HG02642 (cell line): Measurements from ENCODE around the gene XPC.
"Not testable (repeated sequence)": the region's sequence is repeated elsewhere in the genome, so short reads cannot be mapped to it uniquely, and the experiment has no call there.

Experiments
- ATAC-seq: cut with Tn5 transposase; IDR thresholded peaks from one replicate; pipeline ENCODE4 v1.9.1; 2021; ENCODE audit warnings: mild to moderate bottlenecking; ENCODE audit not compliant: unreplicated experiment, poor library complexity

XPC gene

GRCh38 chr3:14178247-14179113 is at the start of gene XPC, which contains the start of gene LSM3:
Gene XPC (minus strand): TSS chr3:14178601. CDS start chr3:14178568, 33 bp downstream.
Gene LSM3 (plus strand): TSS chr3:14178817. CDS start chr3:14178861, 44 bp downstream.
- ATAC-seq, result peak; percentile 94

GRCh38 chr3:14227856-14228255 is 49.5 kb upstream of the XPC start:
- no peak for ATAC-seq

DNA sequence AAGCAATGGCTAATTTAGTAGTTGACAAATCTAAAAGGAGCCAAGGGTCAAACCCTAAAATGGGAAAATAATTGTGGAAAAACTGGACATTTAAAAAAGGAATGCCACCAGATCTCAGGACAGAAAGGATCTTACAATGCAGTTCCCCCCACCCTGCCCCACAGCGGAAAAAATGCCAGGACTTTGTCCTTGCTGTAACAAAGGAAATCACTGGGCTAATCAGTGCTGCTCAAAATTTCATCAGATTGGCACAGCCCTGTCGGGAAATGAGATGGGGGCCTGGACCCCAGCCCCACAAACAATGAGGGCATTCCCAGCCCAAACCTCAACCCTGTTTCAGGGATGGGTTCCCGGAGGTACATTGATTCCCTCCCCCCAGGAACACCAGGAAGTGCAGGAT is 48.0 kb upstream of the XPC start:
- ATAC-seq, result not testable (repeated sequence)

GRCh38 chr3:14225421-14225820 is 47.0 kb upstream of the XPC start:
- ATAC-seq, result peak; percentile 69

GRCh38 chr3:14224895-14225294 is 46.5 kb upstream of the XPC start:
- ATAC-seq, result no peak

DNA sequence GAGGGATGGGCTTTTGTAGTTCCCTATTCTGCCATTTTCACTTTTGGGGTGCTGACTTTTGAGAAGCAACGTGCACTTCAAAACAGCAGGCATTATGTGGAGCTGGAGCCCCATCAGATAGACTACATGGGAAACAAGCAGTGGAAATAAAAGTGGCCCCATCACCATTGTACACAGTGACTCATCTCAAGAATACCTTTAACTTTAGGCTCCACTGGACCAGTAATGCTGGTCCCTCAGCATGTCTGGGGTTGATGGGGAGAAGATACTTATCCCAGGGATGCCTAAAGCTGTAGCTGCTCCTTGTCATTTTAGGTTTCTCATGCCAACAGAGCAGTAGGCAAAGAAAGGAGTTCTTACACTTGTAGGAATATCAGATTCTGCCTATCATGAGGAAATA is 45.2 kb upstream of the XPC start:
- no peak for ATAC-seq

GRCh38 chr3:14222900-14223594 is 44.6 kb upstream of the XPC start:
- ATAC-seq, result peak; percentile 46

- ATAC-seq, result no peak
These were observed 44.1 kb upstream of the XPC start for GRCh38 chr3:14222457-14222856.

- ATAC-seq, result no peak
These were observed 43.5 kb upstream of the XPC start for GRCh38 chr3:14221902-14222301.

- ATAC-seq, result no peak
These were observed 42.5 kb upstream of the XPC start for GRCh38 chr3:14220933-14221332.

GRCh38 chr3:14218355-14218754 is 40.0 kb upstream of the XPC start:
- no peak for ATAC-seq

- ATAC-seq, result peak; percentile 70
These were observed 38.1 kb upstream of the XPC start for GRCh38 chr3:14216257-14217048.

- ATAC-seq, result no peak
These were observed 36.4 kb upstream of the XPC start for GRCh38 chr3:14214764-14215163.

DNA sequence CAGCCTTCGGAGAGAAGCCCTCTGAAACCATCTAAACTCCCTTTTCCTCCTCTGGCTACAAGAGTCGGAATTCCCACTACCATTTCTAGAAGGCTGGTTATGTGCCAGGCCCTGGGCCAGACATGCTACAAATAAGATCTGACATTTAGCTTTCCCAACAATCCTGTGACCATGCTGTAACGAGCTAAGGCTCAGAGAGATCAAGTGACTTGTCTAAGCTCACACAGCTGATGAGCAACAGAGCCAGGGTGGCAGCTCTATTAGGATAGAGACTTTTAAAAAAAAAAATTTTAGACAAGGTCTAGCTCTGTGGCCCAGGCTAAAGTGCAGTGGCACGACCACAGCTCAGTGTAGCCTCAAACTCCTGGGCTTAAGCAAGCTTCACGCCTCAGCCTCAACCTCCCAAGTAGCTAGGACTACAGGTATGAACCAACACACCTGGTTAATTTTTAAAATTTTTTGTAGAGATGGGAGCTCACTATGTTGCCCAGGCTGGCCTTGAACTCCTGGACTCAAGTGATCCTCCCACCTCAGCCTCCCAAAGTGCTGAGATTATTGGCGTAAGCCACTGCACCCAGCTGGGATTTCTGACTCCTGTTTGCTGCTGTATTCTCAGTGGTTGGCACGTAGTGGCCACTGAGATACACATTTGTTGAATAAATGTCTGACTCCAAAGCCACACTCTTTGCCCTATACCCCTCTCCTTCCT is 34.8 kb upstream of the XPC start:
- no peak for ATAC-seq

GRCh38 chr3:14212032-14212431 is 33.6 kb upstream of the XPC start:
- ATAC-seq, result no peak

DNA sequence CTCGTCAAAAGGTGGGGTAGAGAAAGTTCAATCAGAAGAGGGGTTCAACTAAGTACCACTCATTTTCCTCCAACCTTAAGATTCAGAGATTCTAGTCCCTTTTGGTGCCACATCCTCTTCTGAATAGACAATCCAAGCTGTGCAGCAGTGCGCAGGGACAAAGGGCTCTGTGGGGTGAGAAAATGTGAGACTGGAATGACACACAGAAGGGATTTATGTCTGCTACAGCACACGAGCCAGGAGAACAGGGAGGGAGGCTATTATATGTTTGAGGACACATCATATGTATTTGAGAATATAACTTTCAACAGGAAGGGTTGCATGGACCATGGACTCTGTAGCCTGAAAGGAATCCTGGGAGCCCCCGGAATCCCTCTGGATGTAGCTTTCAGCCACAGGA is 33.2 kb upstream of the XPC start:
- ATAC-seq, result no peak

DNA sequence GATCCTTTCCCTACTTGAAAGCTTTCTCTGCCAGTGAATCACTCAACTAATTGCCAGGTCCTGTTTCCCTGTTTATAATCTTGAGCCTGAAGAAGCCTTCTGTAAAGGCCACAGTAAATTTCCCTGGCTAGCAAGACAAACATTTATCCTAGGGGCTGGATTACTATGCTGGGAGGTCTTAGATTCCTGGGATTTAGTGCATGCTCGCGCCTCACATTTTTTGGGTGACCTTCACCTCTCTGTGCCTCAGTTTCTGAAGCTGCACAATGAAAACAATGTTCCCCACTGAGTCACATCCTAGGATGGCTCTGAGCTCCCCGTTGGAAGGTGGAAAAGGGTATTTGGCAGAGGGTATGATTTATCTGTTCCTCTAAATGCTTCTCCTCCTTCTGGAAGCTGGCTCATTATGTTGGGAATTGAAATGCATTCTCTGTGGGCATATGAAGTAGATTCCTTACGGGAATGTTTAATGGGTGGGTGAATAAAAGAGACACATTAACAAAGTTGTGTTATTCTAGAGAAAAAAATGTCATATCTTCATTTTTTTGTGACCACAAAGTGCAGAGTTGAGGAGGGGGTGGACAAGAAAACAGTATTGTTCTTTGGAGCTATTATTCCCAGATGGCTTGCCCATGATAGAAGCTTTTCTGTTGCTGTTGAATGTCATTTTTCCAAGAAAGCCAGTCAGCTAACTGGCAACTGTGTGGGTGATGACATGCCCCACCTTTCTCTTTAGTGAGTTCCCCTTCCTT is 32.6 kb upstream of the XPC start:
- no peak for ATAC-seq

DNA sequence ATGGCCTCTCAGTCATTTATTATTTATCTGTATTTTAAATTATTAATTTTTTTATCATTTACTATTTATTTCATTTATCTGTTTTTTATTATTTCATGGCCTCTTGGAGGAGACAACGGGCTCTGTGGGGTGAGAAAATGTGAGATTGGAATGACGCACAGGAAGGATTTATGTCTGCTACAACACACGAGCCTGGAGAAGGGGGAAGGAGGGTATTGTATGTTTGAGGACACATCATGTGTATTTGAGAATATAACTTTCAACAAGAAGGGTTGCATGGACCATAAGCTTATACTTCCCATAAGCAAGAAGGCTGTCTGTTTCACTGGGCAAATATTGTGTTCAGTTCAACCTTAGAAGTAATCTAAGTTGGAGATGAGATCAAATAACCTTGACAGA is 31.9 kb upstream of the XPC start:
- no peak for ATAC-seq

DNA sequence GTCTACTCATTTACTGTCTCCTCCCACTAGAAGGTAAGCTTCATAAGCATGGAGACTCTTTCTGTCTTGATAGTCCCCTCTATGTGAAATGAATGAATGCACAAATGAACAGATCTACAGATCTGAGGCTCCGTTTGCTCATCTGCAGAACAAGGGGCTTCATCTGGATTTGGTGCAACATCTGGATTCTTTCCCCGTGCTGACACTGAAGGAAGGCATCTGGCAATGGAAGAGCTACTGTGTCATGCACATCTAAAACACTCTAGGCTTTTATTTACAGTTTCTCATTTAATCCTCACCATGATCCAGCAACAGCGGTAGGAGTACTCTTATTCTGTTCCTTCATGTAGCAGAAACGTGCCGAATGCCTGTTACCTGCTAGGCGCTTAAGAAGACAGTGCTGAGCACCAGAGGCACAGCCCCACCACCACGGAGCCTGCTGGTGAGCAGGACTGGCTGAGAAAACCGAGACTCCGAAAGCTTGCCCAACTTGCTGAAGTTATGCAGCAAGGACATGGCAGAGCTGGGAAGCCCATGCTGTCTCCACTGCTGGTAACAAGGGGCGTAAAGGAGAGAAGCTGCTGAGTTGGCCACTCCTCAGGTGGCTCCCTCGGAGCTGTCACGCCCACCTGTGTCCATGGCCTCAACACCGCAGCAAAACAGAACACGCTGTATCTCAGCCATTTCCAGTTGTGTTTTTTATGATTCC is 31.3 kb upstream of the XPC start:
- no peak for ATAC-seq
